Endothelial cell of umbilical vein (primary cell): ENCODE results near the gene HHLA2.

Experiments used
- CTCF ChIP-seq, 2 donors: IDR thresholded peaks; 1 replicate in 1 of 2; 2 replicates in 1 of 2; pipeline ENCODE4 v1.5.1; 2011; ENCODE audit warnings: low read length in 2 of 2, mild to moderate bottlenecking in 2 of 2, moderate library complexity in 2 of 2, control low read depth in 1 of 2, inconsistent platforms in 1 of 2, low read depth in 1 of 2; ENCODE audit not compliant: insufficient read depth in 1 of 2; ENCODE audit errors: extremely low read depth in 1 of 2
- FOS ChIP-seq: IDR thresholded peaks from 2 replicates; pipeline ENCODE4 v1.6.1; 2011; ENCODE audit warnings: mild to moderate bottlenecking, low read length, moderate library complexity, borderline replicate concordance; ENCODE audit not compliant: insufficient read depth
- GATA2 ChIP-seq: IDR thresholded peaks from 2 replicates; pipeline ENCODE4 v1.7.0; 2011; ENCODE audit warnings: low read depth, mild to moderate bottlenecking, moderate library complexity, mixed read lengths, low read length; ENCODE audit not compliant: insufficient read length, insufficient read depth
- MAX ChIP-seq: IDR thresholded peaks from 2 replicates; pipeline ENCODE4 v1.6.1; 2011; ENCODE audit not compliant: insufficient read depth, insufficient read length

DNA sequence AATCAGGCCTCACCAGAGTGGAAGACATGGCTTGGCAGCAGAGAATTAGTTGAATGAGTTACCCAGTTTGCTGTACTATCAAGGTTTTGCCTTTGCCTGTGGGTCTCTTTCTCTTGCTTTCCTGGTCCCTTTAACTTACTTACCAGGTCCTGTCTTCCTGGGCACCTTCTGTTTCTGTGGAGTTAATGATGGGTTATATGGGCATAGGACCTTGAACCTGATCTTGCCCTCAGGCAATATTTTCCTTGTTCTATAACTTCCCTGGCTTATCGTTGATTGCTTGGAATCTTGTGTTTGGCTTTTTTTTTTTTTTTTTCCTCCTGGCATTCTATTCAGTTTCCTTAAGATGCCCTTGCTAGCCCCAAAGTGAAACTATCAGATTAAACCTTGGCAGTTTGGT lies 106.8 kb downstream of the HHLA2 start:
- TF ChIP-seq GATA2 (no peak), CTCF (IDR thresholded peaks at IDR 0.05; ENCODE audit: extremely low read depth in 1 of 2, insufficient read depth in 1 of 2, low read depth in 1 of 2, low read length in 2 of 2) (no peak), MAX (no peak), FOS (no peak)
